ENCODE measurements around the gene CLDN7.

Gene CLDN7

GRCh38 chr17:7219229-7219811, 43.0 kb downstream of the CLDN7 start:
- no peak for DNase-seq (ENCODE audit: low read depth)

GRCh38 chr17:7218758-7219157, 43.5 kb downstream of the CLDN7 start:
- no peak for DNase-seq (ENCODE audit: low read depth)

GRCh38 chr17:7218166-7218565, 44.1 kb downstream of the CLDN7 start:
- DNase-seq (ENCODE audit: low read depth): no peak

- DNase-seq (ENCODE audit: low read depth): no peak
Observed at GRCh38 chr17:7217113-7217987, 44.9 kb downstream of the CLDN7 start.

GRCh38 chr17:7216242-7217112, 45.8 kb downstream of the CLDN7 start:
- DNase-seq (ENCODE audit: low read depth): no peak

GRCh38 chr17:7215652-7216180, 46.6 kb downstream of the CLDN7 start:
- DNase-seq (ENCODE audit: low read depth): no peak

- DNase-seq (ENCODE audit: low read depth): no peak
Observed at GRCh38 chr17:7215136-7215638, 47.1 kb downstream of the CLDN7 start.

- DNase-seq (ENCODE audit: low read depth): peak; percentile 96
Observed at GRCh38 chr17:7214300-7215135, 47.8 kb downstream of the CLDN7 start.

- DNase-seq (ENCODE audit: low read depth): no peak
Observed at GRCh38 chr17:7213895-7214299, 48.4 kb downstream of the CLDN7 start.

- DNase-seq (ENCODE audit: low read depth): no peak
Observed at GRCh38 chr17:7211491-7212273, 50.6 kb downstream of the CLDN7 start.
